ENCODE results near the gene TNRC6B.
"Not testable (repeated sequence)": the region's sequence is repeated elsewhere in the genome, so short reads cannot be mapped to it uniquely, and the experiment has no call there.

Gene TNRC6B

GRCh38 chr22:40212121-40212520 is 34.4 kb downstream of the TNRC6B start:
- no peak for DNase-seq (ENCODE audit: low spot score)

DNA sequence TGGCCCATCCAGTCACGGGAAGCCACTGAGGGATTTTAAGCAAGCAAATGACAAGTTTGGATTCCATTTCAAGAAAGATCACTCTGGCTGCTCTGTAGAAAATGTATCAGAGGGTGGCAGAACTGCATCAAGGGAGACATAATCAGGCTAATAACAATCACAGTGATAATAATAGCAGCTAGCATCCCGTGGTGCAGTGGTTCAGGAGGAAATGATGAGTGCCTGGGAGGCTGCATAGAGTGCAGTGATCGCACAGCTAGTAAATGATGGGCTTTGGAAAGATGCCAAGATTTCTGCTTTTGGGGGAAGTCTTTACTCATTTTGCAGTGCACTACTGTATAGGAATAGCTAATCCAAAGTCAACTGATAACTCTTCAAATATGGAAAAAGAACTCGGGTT is 35.8 kb downstream of the TNRC6B start:
- DNase-seq (ENCODE audit: low spot score): no peak

DNA sequence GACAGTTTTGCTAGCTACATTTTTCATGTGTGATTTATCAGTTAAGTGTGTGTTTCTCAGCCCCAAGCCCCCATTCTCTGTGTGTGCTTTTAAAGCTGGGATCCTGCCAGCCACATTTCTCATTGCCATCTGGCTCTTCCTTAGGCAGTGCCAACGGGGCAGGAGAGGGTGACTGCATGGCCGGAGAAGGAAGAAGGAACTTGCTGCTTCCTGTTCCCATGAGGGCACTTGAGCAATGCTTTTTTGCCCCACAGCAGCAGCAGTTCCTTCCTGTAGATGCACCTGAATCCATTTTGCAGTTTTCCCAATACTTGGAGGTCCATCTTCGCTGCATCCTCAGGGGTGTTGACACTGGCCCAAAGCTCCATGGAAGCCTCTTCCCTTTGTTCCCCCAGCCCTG is 37.5 kb downstream of the TNRC6B start:
- DNase-seq (ENCODE audit: low spot score): no peak

- DNase-seq (ENCODE audit: low spot score): no peak
These were observed 38.5 kb downstream of the TNRC6B start for GRCh38 chr22:40216041-40216756.

GRCh38 chr22:40218152-40218551 is 40.4 kb downstream of the TNRC6B start:
- DNase-seq (ENCODE audit: low spot score): no peak

- DNase-seq (ENCODE audit: low spot score): no peak
These were observed 41.1 kb downstream of the TNRC6B start for GRCh38 chr22:40218723-40219294.

- DNase-seq (ENCODE audit: low spot score): no peak
These were observed 42.8 kb downstream of the TNRC6B start for GRCh38 chr22:40220316-40221054.

DNA sequence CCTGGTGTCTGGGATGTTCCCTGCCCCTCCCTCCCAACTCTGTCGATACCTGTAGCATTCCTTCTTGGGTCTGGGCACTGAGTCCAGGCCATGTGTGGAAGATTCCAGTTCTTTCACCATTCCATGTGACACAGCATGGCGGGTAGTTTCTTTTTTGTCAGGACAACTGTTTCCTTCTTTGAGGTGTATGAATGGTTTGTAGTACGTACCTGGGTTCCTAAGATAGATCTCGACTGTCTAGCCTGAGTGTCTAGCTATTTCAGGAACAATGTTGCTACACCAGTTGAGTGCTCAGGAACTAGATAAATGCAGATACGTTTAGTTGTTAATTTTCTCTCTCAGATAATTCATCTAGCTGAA is 43.3 kb downstream of the TNRC6B start:
- DNase-seq (ENCODE audit: low spot score): no peak

- DNase-seq (ENCODE audit: low spot score): not testable (repeated sequence)
These were observed 45.3 kb downstream of the TNRC6B start for GRCh38 chr22:40222979-40223378.

DNA sequence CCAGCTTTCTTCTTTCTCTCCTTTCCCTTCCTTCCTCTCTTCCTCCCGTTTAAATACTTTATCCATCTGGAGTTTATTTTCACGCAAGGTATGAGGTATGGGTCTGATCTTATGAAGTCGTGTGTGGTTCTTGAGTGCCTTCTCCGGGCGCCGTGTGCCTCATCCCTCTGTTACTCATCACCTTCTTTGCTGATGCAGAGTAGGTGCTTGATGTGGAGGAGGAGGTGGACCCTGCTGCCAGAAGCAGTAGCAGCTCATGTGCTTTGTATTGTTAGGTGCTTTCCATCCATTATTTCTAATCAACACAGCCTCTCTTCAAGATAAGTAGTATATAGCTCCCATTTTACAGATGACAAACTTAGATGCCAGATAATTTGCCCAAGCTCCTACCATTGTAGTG is 47.0 kb downstream of the TNRC6B start:
- DNase-seq (ENCODE audit: low spot score): no peak

DNA sequence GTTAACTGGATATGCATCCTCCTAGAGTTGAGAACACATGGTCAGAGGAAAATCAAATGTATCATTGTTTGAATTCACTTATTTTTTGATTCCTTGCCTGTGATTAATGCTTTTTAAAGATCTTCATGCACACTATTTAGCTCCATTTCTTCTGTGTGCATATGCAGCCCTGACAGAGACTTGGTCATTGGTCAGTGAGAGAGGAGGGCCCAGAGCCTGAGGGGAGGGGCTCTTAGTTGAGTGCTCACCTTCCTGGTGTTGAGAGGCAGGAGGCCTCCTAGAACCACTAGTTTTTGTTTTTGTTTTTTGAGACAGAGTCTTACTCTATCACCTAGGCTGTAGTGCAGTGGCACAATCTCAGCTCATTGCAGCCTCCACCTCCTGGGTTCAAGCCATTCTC is 48.9 kb downstream of the TNRC6B start:
- DNase-seq (ENCODE audit: low spot score): no peak

- no peak for DNase-seq (ENCODE audit: low spot score)
These were observed 54.0 kb downstream of the TNRC6B start for GRCh38 chr22:40231618-40232313.

- no peak for DNase-seq (ENCODE audit: low spot score)
These were observed 54.9 kb downstream of the TNRC6B start for GRCh38 chr22:40232624-40233023.

DNA sequence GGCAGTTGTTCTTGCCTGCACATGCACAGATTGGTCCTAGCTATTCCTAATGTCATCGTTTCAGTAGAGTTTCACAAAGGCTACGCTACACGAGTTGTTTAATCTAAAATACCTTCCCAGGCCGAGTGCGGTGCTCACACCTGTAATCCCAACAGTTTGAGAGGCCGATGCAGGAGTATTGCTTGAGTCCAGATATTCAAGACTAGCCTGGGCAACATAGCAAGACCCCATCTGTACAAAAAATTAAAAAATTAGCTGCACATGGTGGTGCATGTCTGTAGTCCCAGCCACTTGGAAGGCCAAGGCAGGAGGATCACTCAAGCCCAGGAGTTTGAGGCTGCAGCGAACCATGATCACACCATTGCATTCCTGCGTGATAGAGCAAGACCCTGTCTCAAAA is 56.2 kb downstream of the TNRC6B start:
- DNase-seq (ENCODE audit: low spot score): no peak

- no peak for DNase-seq (ENCODE audit: low spot score)
These were observed 56.9 kb downstream of the TNRC6B start for GRCh38 chr22:40234658-40235057.

DNA sequence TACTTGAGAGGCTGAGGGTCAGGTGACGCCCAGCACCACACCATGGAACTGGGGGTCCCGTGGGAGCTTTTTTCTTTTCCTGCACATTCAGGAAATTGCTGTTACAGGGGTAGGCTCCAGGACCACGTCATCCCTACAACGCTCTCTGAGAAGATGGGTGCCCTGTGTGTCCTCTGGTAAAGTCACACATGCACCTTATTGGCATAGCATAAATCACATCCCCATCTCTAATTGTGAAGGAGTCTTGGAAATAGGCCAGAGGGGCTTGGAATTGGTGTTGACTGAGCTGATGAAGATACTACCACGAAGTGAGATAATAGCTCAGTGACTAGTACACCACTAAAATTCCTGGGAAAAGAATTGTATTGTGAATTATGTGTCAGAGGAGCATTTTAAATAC is 57.6 kb downstream of the TNRC6B start:
- DNase-seq (ENCODE audit: low spot score): no peak

DNA sequence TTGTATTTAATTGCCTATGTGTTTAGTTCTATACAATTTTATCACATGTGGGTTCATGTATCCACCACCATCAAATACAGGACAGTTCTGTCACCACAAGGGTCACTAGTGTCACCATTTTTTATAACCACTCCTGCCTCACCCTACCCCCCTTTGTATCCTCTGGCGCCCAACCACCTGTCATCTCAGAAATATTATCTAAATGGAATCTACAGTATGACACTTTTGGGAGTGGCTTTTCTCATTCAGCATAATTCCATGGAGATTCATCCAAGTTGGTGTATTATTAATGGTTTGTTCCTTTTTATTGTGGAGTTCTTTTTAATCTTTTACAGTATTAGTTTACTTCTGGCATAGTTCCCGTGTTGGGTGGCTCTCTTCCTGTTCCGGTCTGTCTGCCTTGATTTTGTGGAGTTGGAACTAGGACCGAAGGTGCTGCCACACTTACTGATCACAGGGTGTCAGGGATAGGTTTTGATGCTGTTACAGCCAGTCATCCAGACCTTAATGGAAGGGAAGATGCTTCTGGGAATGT is 58.5 kb downstream of the TNRC6B start:
- no peak for DNase-seq (ENCODE audit: low spot score)

- no peak for DNase-seq (ENCODE audit: low spot score)
These were observed 59.5 kb downstream of the TNRC6B start for GRCh38 chr22:40237241-40237640.

DNA sequence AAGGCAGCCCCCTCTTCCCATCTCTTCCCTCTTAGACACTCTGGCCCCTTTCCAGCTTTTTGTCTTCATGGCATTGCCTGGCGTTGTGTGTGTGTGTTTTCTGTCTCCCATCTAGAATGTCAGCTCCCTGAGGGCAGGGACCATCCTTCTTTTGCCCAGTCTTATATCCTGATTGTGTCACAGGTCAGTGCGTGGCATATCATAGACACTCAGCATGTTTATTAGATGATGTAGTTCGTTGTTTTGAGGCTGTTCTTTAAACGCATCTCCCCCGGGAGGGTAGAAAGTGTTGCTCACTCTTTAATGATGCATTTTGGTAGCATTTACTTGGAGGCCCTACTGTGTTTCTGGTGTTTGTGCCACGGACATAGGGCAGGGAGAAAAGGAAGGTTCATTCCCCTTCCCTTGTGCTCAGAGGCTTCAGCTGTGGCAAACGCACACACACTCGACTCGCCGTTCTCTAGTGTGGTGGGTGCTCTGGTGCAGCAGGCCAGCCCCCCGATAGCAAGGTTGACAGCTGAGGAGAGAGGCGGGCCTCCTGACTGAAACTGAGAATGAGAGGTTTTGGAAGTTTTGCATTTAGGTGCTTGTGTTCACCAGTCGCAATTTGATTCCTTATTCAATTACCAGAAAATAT is 60.2 kb downstream of the TNRC6B start:
- DNase-seq (ENCODE audit: low spot score): no peak

GRCh38 chr22:40238425-40239344 is 61.0 kb downstream of the TNRC6B start:
- DNase-seq (ENCODE audit: low spot score): no peak

- DNase-seq (ENCODE audit: low spot score): no peak
These were observed 61.6 kb downstream of the TNRC6B start for GRCh38 chr22:40239345-40239683.

All from hematopoietic multipotent progenitor cell treated with erythropoietin and hydrocortisone succinate and interleukin-3 and kit ligand, for 15 days (in vitro differentiated cells).